Measurements from ENCODE around the gene MMD.

DNA sequence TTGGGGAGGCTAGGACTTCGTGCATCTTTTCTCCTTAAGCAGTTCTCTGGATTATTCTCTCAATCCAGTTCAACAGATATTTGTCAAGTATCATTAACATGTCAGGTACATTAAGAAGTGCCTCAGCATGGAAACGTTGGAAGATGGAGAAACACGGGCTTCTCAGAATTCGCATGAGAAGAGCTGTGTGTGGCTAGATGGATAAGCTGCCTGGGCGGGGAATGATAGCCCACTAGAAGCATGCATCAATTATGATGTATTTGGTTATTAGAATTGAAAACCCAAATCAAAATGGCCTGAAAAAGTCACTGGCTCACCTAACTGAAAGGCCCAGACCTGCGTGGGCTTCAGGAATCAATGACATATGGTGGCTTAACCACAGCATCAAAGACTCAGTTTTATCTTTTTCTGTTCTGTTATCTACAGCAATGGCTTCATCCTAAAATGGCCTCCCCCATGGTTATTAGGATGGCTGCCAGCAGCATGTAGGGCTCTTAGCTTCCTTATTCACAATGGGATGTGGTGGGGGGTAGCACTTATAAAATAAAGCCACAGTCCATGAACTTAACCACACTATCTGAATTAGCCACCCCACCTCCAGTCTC lies 43.9 kb downstream of the MMD start:
- TF ChIP-seq, protein P1, sequence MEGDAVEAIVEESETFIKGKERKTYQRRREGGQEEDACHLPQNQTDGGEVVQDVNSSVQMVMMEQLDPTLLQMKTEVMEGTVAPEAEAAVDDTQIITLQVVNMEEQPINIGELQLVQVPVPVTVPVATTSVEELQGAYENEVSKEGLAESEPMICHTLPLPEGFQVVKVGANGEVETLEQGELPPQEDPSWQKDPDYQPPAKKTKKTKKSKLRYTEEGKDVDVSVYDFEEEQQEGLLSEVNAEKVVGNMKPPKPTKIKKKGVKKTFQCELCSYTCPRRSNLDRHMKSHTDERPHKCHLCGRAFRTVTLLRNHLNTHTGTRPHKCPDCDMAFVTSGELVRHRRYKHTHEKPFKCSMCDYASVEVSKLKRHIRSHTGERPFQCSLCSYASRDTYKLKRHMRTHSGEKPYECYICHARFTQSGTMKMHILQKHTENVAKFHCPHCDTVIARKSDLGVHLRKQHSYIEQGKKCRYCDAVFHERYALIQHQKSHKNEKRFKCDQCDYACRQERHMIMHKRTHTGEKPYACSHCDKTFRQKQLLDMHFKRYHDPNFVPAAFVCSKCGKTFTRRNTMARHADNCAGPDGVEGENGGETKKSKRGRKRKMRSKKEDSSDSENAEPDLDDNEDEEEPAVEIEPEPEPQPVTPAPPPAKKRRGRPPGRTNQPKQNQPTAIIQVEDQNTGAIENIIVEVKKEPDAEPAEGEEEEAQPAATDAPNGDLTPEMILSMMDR (IDR thresholded peaks at IDR 0.05; ENCODE audit: low read length), result no peak
- TF ChIP-seq EZH2 (IDR thresholded peaks at IDR 0.05; ENCODE audit: borderline replicate concordance, low read length), result no peak
